DND-41 (cell line): Measurements from ENCODE around the gene KANSL1L.

Experiments used
- CTCF ChIP-seq: IDR thresholded peaks from 2 replicates; pipeline ENCODE4 v1.5.1; 2012; ENCODE audit warnings: borderline replicate concordance, low read length, moderate library complexity, mild to moderate bottlenecking; ENCODE audit not compliant: poor library complexity, severe bottlenecking; ENCODE audit errors: extremely low read depth
- EZH2 ChIP-seq: IDR thresholded peaks from 3 replicates; pipeline ENCODE4 v1.6.1; 2012; ENCODE audit warnings: borderline replicate concordance, low read depth, mild to moderate bottlenecking, moderate library complexity, low read length, inconsistent platforms; ENCODE audit not compliant: severe bottlenecking

- no peak for TF ChIP-seq CTCF
- no peak for TF ChIP-seq EZH2
These were observed 13.0 kb downstream of the KANSL1L start for GRCh38 chr2:210158236-210158635.
